ENCODE results near the gene RAB40C.

The RAB40C gene

DNA sequence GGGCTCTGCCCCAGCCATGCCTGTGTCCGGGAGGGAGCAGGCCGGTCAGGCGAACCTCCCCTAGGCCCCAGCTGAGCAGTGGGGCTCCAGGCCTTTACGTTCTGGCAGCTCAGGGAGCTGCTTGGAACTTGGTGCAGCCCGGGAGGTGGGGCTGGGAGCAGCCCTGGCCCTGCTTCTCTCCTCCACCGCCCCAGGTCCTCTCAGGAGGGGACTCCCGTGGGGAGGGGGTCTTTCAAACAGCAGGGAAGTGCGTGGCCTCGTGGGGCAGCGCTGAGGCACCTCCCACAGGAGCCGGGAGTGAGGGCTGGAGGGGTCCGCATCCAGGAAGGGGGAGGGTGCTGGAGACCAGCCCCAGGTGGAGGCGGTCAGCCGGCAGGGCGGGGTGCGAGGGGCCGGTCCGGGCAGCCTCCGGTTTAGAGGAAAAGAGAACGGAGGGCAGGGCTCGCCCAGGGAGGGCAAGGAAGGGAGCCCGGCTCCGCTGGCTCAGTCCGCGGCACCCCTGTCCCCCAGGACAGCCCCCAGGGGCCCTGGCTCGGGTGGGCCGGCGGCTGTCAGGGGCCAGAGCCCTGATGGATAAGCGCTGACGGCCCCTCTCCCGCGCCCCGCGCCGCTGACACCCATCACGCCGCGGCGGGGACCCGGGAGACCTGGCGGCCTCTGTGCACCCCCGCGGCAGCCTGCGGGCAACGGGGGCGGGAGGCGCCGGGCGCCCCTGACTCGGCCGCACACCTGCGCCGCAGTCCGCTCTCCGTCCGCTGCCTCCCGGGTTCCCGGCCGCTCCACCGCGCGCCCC is 30.3 kb upstream of the RAB40C start:
- no peaks in the 10 kb centered on the region for H3K9me3 ChIP-seq (ENCODE audit: control insufficient read depth, insufficient read depth, low read length)
- no CpG with 5 or more reads among the region's 62 CpGs for WGBS (ENCODE audit: insufficient coverage, insufficient read length)
- H3K27me3 ChIP-seq (ENCODE audit: control insufficient read depth, insufficient read depth, low read length) = peaks cover 16% of the 10 kb centered on the region
- peaks cover 1% of the 10 kb centered on the region; the same call in 1 of the 2 replicates for H3K4me1 ChIP-seq (ENCODE audit: control insufficient read depth, insufficient read depth, low read length)
- peaks cover 3% of the 10 kb centered on the region; the same call in 1 of the 2 replicates for H3K36me3 ChIP-seq (ENCODE audit: control insufficient read depth, insufficient read depth, low read length)
- H3K4me3 ChIP-seq (ENCODE audit: low read length) = peak overlapping the region; percentile 28; the same call in 1 of the 2 replicates
- H3K27ac ChIP-seq (ENCODE audit: low read length) = no peak overlapping the region
- no peak for DNase-seq (ENCODE audit: low read depth, low spot score)

DNA sequence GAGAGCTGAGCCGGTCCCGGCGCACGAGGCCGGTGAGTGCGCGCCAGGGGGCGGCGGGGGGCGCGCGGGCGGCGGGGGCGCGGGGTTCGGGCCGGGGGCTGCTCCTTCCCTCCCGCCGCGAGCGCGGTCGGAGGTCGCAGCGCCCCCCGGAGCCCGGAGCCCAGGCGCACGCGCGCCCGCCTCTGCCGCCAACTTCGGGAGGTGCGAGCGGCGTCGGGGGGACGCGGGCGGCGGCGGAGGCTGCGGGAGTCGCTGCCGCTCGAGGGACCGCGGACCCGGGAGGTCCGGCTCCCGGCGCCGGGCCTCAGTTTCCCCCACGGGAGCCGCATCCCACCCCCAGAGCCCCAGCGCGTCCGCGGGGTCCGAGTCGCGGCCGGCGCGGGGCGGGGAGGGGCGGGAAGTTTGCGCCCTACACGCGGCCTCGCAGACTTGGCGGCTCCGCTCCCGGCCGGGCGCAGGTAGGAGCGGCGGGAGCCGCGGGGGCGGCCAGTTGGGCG is 29.6 kb upstream of the RAB40C start, which contains the start of gene PRR35:
Gene PRR35, plus strand, starts transcription at position 191 of the 497 bp plus-strand sequence. CDS start 2,901 bp downstream, outside the sequence.
- no CpG with 5 or more reads among the region's 84 CpGs for WGBS (ENCODE audit: insufficient coverage, insufficient read length)
- Histone ChIP-seq H3K36me3 (ENCODE audit: control insufficient read depth, insufficient read depth, low read length) (no peaks in the 10 kb centered on the region; the same call in 1 of the 2 replicates), H3K9me3 (ENCODE audit: control insufficient read depth, insufficient read depth, low read length) (no peaks in the 10 kb centered on the region), H3K4me1 (ENCODE audit: control insufficient read depth, insufficient read depth, low read length) (peaks cover 1% of the 10 kb centered on the region; the same call in 1 of the 2 replicates), H3K27ac (ENCODE audit: low read length) (no peak within 1 kb of the TSS), H3K4me3 (ENCODE audit: low read length) (peak within 1 kb of the TSS; percentile 28; the same call in 1 of the 2 replicates), H3K27me3 (ENCODE audit: control insufficient read depth, insufficient read depth, low read length) (peaks cover 16% of the 10 kb centered on the region)
- DNase-seq (ENCODE audit: low read depth, low spot score) = no peak

DNA sequence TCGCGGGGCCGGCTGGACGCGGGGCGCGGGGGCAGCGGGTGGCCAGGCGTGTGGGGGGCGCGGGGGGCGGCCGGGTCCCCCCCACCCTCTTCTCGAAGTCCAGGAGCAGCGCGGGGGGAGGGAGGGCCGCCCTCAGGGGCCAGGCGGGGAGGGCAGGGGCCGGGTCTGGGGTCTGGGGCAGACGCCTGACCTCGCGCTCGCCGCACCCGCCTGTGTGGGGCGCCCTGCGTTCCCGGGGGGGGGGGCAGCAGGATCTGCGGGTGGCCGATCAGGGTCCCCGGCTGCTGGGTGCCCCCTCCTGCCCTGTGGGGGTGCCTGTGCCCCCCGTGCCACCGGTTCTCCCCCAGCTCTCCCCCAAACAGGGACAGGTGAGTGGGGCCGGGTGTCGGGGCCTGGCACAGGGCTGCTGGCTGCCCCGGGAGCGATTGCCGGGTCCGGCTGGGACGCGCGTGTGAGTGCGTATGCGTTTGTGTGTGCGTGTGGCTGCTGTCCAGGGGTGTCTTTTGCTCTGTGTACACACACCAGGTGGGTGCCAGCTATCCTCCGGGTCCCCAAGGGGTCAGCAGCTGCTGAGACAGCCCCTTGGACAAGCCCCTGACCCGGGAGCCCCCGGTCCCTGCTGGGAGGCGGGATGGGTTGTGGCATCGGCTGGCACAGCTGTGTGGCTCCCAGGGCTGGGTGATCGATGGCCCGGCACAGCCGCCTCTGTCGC is 29.0 kb upstream of the RAB40C start:
- H3K4me3 ChIP-seq (ENCODE audit: low read length) = no peak overlapping the region
- peaks cover 16% of the 10 kb centered on the region for H3K27me3 ChIP-seq (ENCODE audit: control insufficient read depth, insufficient read depth, low read length)
- no CpG with 5 or more reads among the region's 54 CpGs for WGBS (ENCODE audit: insufficient coverage, insufficient read length)

DNA sequence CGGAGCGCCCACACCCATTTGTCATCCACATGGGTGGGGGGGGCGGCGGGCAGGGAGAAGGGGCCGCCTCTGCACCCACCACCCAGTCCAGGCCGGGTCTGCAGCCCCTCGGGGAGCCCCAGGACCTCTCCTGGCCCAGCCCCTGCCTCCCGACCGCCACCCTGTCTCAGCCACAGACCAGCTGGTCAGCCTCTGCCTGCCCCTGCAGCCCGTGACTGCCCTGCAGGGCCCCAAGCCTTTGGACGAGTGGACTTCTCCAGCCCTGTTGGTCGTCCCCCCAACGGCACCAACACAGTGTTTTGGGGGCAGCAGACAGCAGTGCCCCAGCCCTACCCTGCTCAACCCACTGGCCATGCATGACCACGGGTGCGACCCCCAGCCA is 28.5 kb upstream of the RAB40C start:
- no peak for DNase-seq (ENCODE audit: low read depth, low spot score)
- WGBS (ENCODE audit: insufficient coverage, insufficient read length) = no CpG with 5 or more reads among the region's 15 CpGs
- no peak overlapping the region for H3K27ac ChIP-seq (ENCODE audit: low read length)
- H3K4me1 ChIP-seq (ENCODE audit: control insufficient read depth, insufficient read depth, low read length) = peaks cover 2% of the 10 kb centered on the region; the same call in 1 of the 2 replicates
- H3K36me3 ChIP-seq (ENCODE audit: control insufficient read depth, insufficient read depth, low read length) = no peaks in the 10 kb centered on the region
- no peaks in the 10 kb centered on the region for H3K9me3 ChIP-seq (ENCODE audit: control insufficient read depth, insufficient read depth, low read length)
- H3K27me3 ChIP-seq (ENCODE audit: control insufficient read depth, insufficient read depth, low read length) = peaks cover 16% of the 10 kb centered on the region
- no peak overlapping the region for H3K4me3 ChIP-seq (ENCODE audit: low read length)

More for the DNA sequence above, 29.0 kb upstream of the RAB40C start:
- Histone ChIP-seq H3K27ac (ENCODE audit: low read length) (no peak overlapping the region), H3K36me3 (ENCODE audit: control insufficient read depth, insufficient read depth, low read length) (no peaks in the 10 kb centered on the region), H3K4me1 (ENCODE audit: control insufficient read depth, insufficient read depth, low read length) (peaks cover 1% of the 10 kb centered on the region; the same call in 1 of the 2 replicates), H3K9me3 (ENCODE audit: control insufficient read depth, insufficient read depth, low read length) (no peaks in the 10 kb centered on the region)
- DNase-seq (ENCODE audit: low read depth, low spot score) = no peak

DNA sequence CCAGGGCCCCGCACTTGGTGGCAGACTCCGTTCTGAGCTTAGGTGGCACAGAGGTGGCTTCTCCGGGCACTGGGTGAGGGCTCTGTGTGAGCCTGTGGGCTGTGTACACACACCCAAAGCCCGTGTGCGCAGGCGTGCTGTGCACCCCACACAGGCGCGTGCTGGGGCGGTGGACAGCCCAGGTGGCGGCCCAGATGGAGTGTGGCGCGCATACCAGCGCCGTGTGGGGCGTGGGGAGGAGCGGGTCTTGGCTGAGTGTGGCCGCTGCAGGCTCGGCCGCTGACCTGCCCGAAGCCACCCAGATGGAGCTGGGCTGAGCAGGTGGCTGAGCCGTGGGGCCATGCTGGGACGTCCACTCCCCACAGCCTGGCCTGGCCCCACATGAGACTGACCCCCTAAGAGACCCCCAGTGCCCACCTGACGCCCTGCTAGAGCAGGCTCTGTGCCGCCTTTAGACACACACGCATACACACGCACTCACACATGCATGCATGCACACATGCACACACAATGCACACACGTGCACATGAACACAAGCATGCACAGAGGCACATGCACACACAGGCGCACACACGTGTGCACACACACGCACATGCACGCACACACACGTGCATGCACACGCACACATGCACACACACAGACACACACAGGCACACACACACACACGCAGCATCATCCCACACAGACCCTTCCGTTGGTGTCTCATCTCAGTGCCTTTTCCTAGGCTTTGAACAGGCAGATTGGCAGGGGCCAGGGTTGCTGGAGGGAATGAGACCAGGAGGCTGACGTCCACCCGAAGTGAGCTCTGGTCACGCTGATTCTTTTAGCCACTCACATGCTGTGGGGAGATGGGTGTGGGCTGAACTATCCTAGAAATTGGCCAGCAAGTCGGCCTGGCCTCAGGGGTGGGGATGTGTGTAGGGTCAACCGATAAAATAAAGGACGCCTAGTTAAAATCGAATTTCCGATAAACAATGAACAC is 27.6 kb upstream of the RAB40C start:
- Histone ChIP-seq H3K27ac (ENCODE audit: low read length) (no peak overlapping the region), H3K27me3 (ENCODE audit: control insufficient read depth, insufficient read depth, low read length) (peaks cover 16% of the 10 kb centered on the region), H3K36me3 (ENCODE audit: control insufficient read depth, insufficient read depth, low read length) (no peaks in the 10 kb centered on the region), H3K4me3 (ENCODE audit: low read length) (no peak overlapping the region), H3K9me3 (ENCODE audit: control insufficient read depth, insufficient read depth, low read length) (no peaks in the 10 kb centered on the region), H3K4me1 (ENCODE audit: control insufficient read depth, insufficient read depth, low read length) (peaks cover 3% of the 10 kb centered on the region; the same call in 1 of the 2 replicates)
- no CpG with 5 or more reads among the region's 43 CpGs for WGBS (ENCODE audit: insufficient coverage, insufficient read length)
- no peak for DNase-seq (ENCODE audit: low read depth, low spot score)

DNA sequence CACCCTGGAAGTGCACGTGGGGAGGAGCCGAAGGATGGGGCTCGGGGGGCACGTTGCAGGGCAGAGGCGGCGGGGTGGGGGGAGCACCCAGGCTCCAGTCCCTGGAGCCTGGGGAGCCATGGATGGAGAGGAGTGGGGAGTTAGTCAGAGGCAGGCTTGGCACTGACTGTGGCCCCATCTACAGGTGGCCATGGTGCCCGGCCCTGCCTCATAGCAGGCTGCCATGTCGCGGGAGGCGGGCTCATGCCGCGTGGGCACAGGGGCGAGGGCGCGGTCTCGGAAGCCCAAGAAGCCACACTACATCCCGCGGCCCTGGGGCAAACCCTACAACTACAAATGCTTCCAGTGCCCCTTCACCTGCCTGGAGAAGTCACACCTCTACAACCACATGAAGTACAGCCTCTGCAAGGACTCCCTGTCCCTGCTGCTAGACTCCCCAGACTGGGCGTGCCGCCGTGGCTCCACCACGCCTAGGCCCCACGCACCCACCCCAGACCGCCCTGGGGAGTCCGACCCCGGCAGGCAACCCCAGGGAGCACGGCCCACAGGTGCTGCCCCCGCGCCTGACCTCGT is 26.7 kb upstream of the RAB40C start:
- Histone ChIP-seq H3K9me3 (ENCODE audit: control insufficient read depth, insufficient read depth, low read length) (no peaks in the 10 kb centered on the region), H3K27me3 (ENCODE audit: control insufficient read depth, insufficient read depth, low read length) (peaks cover 16% of the 10 kb centered on the region), H3K4me3 (ENCODE audit: low read length) (no peak overlapping the region), H3K4me1 (ENCODE audit: control insufficient read depth, insufficient read depth, low read length) (peaks cover 3% of the 10 kb centered on the region; the same call in 1 of the 2 replicates), H3K36me3 (ENCODE audit: control insufficient read depth, insufficient read depth, low read length) (no peaks in the 10 kb centered on the region), H3K27ac (ENCODE audit: low read length) (no peak overlapping the region)
- WGBS (ENCODE audit: insufficient coverage, insufficient read length) = no CpG with 5 or more reads among the region's 30 CpGs
- DNase-seq (ENCODE audit: low read depth, low spot score) = no peak

DNA sequence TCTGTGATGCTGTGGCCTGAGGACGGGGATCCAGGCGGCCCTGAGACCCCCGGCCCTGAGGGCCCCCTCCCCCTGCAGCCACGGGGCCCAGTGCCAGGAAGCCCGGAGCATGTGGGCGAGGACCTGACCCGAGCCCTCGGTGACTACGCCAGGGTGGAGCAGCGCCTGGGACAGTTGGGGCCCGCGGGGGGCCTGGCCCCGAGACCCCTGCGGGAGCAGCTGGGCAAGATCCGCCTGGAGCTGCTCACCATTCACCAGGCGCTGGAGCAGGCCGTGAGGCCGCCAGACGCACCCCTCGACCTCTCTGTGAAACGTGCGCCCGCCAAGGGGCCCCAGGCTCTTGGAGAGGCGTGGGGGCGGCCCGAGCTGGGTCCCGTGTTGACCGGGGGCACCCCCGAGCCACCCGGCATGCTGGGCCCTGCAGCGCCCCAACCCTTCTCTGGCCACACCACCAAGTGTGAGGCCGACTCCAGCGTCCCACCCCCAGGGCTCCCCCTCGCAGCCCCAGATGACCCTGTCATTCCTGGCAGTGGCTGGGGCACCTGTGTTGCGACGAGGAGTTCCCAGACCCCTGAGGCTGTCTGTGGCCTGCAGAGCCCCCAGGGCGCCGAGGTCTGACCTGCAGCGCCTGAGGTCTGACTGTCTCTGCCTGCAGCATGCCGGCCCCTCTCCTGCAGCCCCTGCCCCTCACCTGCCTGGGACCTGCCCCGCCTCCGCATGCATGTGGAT is 25.0 kb upstream of the RAB40C start:
- DNase-seq (ENCODE audit: low read depth, low spot score) = no peak
- Histone ChIP-seq H3K27ac (ENCODE audit: low read length) (no peak overlapping the region), H3K4me1 (ENCODE audit: control insufficient read depth, insufficient read depth, low read length) (peaks cover 3% of the 10 kb centered on the region), H3K27me3 (ENCODE audit: control insufficient read depth, insufficient read depth, low read length) (peaks cover 7% of the 10 kb centered on the region; the same call in 1 of the 2 replicates), H3K4me3 (ENCODE audit: low read length) (no peak overlapping the region), H3K36me3 (ENCODE audit: control insufficient read depth, insufficient read depth, low read length) (no peaks in the 10 kb centered on the region), H3K9me3 (ENCODE audit: control insufficient read depth, insufficient read depth, low read length) (no peaks in the 10 kb centered on the region)
- no CpG with 5 or more reads among the region's 42 CpGs for WGBS (ENCODE audit: insufficient coverage, insufficient read length)

DNA sequence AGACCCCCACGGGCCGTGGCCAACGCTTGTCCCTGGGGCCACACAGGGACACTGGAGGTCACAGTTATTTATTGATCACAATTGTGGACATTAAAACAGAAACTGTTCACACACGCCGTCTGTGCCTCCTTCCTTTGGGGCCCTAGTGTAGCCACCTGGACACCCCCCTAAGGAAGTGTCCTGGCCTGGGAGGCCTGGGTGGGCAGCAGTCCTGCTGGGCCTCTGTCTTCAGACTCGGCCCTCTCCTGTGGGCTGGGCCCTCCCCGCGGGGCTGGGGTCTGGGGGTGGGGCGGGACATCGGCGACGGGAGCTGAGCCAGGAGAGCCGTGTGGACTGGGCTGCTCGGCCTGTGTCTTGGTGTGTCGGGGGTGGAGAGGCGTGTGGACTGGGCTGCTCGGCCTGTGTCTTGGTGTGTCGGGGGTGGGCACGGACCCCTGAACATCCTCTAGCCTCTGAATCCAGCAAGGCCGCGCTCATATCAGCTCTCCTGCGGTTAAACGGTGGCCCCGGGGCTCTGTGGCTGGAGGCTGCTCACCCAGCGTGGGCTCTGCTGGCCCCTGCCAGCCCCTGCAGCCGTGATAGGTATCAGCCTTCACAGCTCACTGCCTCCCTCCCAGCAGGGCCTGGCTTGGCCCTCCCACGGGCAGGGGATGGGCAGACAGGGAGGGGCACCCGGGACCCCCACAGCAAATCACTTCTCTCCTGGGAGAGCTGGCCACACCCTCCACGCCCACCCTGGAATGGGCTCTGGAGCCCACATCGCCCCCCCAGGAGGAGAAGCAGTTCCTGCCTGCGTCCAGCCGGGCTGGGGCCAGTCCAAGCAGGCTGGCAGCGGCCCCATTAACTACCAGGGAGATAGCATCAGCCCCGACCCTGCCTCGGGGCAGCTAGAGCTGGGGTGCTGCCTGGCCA is 24.2 kb upstream of the RAB40C start:
- Histone ChIP-seq H3K4me3 (ENCODE audit: low read length) (no peak overlapping the region), H3K27ac (ENCODE audit: low read length) (no peak overlapping the region), H3K36me3 (ENCODE audit: control insufficient read depth, insufficient read depth, low read length) (no peaks in the 10 kb centered on the region), H3K9me3 (ENCODE audit: control insufficient read depth, insufficient read depth, low read length) (no peaks in the 10 kb centered on the region), H3K27me3 (ENCODE audit: control insufficient read depth, insufficient read depth, low read length) (peaks cover 7% of the 10 kb centered on the region; the same call in 1 of the 2 replicates), H3K4me1 (ENCODE audit: control insufficient read depth, insufficient read depth, low read length) (peaks cover 3% of the 10 kb centered on the region)
- no peak for DNase-seq (ENCODE audit: low read depth, low spot score)
- no CpG with 5 or more reads among the region's 35 CpGs for WGBS (ENCODE audit: insufficient coverage, insufficient read length)
